ENCODE results near the gene MRPL4. TPM values are rescaled to one million over a fixed set of nuclear protein-coding genes. Genes with fewer than 3 reads are reported as not detected.

The MRPL4 gene
- total and polyA plus RNA-seq, 2 of the 13 experiments (the other 11 are each of a cell fraction or from before 2014, with no cell fraction given), result 40.6 to 42.5 TPM

- TF ChIP-seq, protein P1, sequence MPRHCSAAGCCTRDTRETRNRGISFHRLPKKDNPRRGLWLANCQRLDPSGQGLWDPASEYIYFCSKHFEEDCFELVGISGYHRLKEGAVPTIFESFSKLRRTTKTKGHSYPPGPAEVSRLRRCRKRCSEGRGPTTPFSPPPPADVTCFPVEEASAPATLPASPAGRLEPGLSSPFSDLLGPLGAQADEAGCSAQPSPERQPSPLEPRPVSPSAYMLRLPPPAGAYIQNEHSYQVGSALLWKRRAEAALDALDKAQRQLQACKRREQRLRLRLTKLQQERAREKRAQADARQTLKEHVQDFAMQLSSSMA (CRISPR knock-in tag; IDR thresholded peaks at IDR 0.05), result peak; percentile 78
- TF ChIP-seq ZNF737 (CRISPR knock-in tag; IDR thresholded peaks at IDR 0.05; ENCODE audit: borderline replicate concordance), result no peak
- TF ChIP-seq HOMEZ (CRISPR knock-in tag; IDR thresholded peaks at IDR 0.05; ENCODE audit: low read depth), result peak; percentile 34; the same call in 1 of the 2 replicates
- peak; percentile 13; the same call in 1 of the 2 replicates for TF ChIP-seq ZNF839 (CRISPR knock-in tag; IDR thresholded peaks at IDR 0.05; ENCODE audit: borderline replicate concordance)
- peak; percentile 77; the same call in 1 of the 2 replicates for TF ChIP-seq ATF7-NPFF (CRISPR knock-in tag; IDR thresholded peaks at IDR 0.05; ENCODE audit: low read depth)
- TF ChIP-seq ZNF33B (CRISPR knock-in tag; IDR thresholded peaks at IDR 0.05), result peak; percentile 33; the same call in 1 of the 2 replicates
- TF ChIP-seq ZNF646 (CRISPR knock-in tag; IDR thresholded peaks at IDR 0.05), result no peak
- TF ChIP-seq HNRNPH1 (optimal IDR thresholded peaks at IDR 0.05; ENCODE audit: low read depth, low read length), result no peak
- TF ChIP-seq, protein P2, sequence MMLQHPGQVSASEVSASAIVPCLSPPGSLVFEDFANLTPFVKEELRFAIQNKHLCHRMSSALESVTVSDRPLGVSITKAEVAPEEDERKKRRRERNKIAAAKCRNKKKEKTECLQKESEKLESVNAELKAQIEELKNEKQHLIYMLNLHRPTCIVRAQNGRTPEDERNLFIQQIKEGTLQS (CRISPR knock-in tag; IDR thresholded peaks at IDR 0.05), result peak; percentile 63; the same call in 1 of the 2 replicates
- TF ChIP-seq TCF12 (IDR thresholded peaks at IDR 0.05), result no peak
- TF ChIP-seq TCF12 (CRISPR knock-in tag; IDR thresholded peaks at IDR 0.05), result peak; percentile 89; the same call in 1 of the 2 replicates
- TF ChIP-seq, protein P3, sequence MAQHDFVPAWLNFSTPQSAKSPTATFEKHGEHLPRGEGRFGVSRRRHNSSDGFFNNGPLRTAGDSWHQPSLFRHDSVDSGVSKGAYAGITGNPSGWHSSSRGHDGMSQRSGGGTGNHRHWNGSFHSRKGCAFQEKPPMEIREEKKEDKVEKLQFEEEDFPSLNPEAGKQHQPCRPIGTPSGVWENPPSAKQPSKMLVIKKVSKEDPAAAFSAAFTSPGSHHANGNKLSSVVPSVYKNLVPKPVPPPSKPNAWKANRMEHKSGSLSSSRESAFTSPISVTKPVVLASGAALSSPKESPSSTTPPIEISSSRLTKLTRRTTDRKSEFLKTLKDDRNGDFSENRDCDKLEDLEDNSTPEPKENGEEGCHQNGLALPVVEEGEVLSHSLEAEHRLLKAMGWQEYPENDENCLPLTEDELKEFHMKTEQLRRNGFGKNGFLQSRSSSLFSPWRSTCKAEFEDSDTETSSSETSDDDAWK (CRISPR knock-in tag; IDR thresholded peaks at IDR 0.05), result no peak
- peak; percentile 80 for TF ChIP-seq GATAD1 (CRISPR knock-in tag; IDR thresholded peaks at IDR 0.05)
- TF ChIP-seq, protein P4, sequence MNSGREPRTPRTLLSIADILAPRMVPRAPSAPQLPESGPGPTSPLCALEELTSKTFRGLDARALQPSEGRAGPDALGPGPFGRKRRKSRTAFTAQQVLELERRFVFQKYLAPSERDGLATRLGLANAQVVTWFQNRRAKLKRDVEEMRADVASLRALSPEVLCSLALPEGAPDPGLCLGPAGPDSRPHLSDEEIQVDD (CRISPR knock-in tag; IDR thresholded peaks at IDR 0.05; ENCODE audit: borderline replicate concordance), result peak; percentile 36; the same call in 1 of the 2 replicates
- TF ChIP-seq TBL1XR1 (IDR thresholded peaks at IDR 0.05; ENCODE audit: borderline replicate concordance, low read length, partially characterized antibody), result no peak
- no peak for TF ChIP-seq RBM39 (IDR thresholded peaks at IDR 0.05; ENCODE audit: low read depth, low read length, poor library complexity, severe bottlenecking)
Measured at GRCh38 chr19:10270616-10271394, 18.8 kb downstream of the MRPL4 start, which contains the start of gene ICAM1 (continued).

Measured in HepG2 (cell line).